Smooth muscle cell (in vitro differentiated cells): ENCODE data around the gene SUSD4. TPM values are rescaled to one million over a fixed set of nuclear protein-coding genes. Genes with fewer than 3 reads are reported as not detected.

Experiments used
- DNase-seq: peaks from one replicate; lab custom pipeline; 2025; ENCODE audit not compliant: unreplicated experiment; lab: John Stamatoyannopoulos, UW
- H2AFZ ChIP-seq: fragments of 200-600 bp; sonication (generic); 2 replicates; pipeline ENCODE4 v1.6.0; 2016; ENCODE audit warnings: antibody characterized with exemption, low read depth, mild to moderate bottlenecking
- H3F3A ChIP-seq: fragments of 200-600 bp; sonication (generic); 2 replicates; pipeline ENCODE4 v1.6.0; 2017; ENCODE audit warnings: antibody characterized with exemption, low read depth
- H3K27ac ChIP-seq: fragments of 200-600 bp; sonication (generic); 2 replicates; pipeline ENCODE4 v1.5.1; 2016; ENCODE audit warnings: low read depth, mild to moderate bottlenecking
- H3K27me3 ChIP-seq: fragments of 200-600 bp; sonication (generic); 2 replicates; pipeline ENCODE4 v1.6.1; 2016; ENCODE audit warnings: low read depth, mild to moderate bottlenecking
- H3K36me3 ChIP-seq: fragments of 200-600 bp; sonication (generic); 2 replicates; pipeline ENCODE4 v1.5.1; 2016; ENCODE audit warnings: low read depth
- H3K4me1 ChIP-seq: fragments of 200-600 bp; sonication (generic); 2 replicates; pipeline ENCODE4 v1.5.1; 2016; ENCODE audit warnings: low read depth
- H3K4me2 ChIP-seq: fragments of 200-600 bp; sonication (generic); 2 replicates; pipeline ENCODE4 v1.6.0; 2016; ENCODE audit warnings: mild to moderate bottlenecking
- H3K4me3 ChIP-seq: fragments of 200-600 bp; sonication (generic); 2 replicates; pipeline ENCODE4 v1.5.1; 2016; ENCODE audit warnings: mild to moderate bottlenecking
- H3K79me2 ChIP-seq: fragments of 200-600 bp; sonication (generic); 2 replicates; pipeline ENCODE4 v1.6.0; 2016; ENCODE audit warnings: low read depth, mild to moderate bottlenecking
- H3K9ac ChIP-seq: fragments of 200-600 bp; sonication (generic); 2 replicates; pipeline ENCODE4 v1.6.0; 2016; ENCODE audit warnings: low read depth
- H3K9me3 ChIP-seq: fragments of 200-600 bp; sonication (generic); replicated peaks from 2 replicates; pipeline ENCODE4 v1.5.1; 2016; ENCODE audit warnings: low read depth
- H4K20me1 ChIP-seq: fragments of 200-600 bp; sonication (generic); 2 replicates; pipeline ENCODE4 v1.6.0; 2016; ENCODE audit warnings: low read depth
- CTCF ChIP-seq: fragments of 200-600 bp; sonication (generic); IDR thresholded peaks from 2 replicates; pipeline ENCODE4 v1.5.1; 2017; ENCODE audit warnings: borderline replicate concordance, mild to moderate bottlenecking, antibody characterized with exemption; ENCODE audit not compliant: insufficient read depth, poor library complexity, severe bottlenecking
- WGBS: methylation state at CpG from one replicate; pipeline ENCODE4 v1.1.7; 2016; ENCODE audit warnings: low lambda C conversion rate; 5-methylcytosine and 5-hydroxymethylcytosine counted together
- polyA plus RNA-seq: library from polyadenylated mRNA; unstranded; fragments of >200 nt; fragmentation: Nextera tagmentation; extraction: Ambion mirVana; gene quantifications from 2 replicates; pipeline ENCODE4 v1.2.1, GENCODE V29; 2016
- total RNA-seq: library from RNA; depleted of rRNA; stranded (reverse); fragments of >200 nt; gene quantifications from 2 replicates; pipeline ENCODE4 v1.2.3, GENCODE V29; 2014

Gene SUSD4
- total and polyA plus RNA-seq, 2 experiments from 2014 or later, result 4.5 to 5.1 TPM

DNA sequence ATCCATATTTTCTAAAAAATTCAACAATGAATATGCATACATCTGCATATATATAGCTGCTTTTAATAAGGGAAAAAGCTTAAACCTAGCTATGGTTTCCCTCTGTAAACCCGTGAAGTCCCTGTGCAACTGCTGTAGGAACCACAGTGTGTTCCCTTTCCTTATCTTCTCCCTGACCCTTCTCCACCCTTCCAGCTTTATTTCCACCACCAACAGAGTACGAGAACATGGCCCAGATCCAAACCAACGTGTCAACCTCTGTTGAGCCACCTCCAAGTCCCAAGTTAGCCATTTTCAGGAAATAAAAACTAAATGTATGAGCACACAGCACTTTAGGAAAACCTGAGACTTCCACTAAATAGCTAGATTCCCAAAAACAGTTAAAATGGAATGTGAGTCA lies 20.3 kb downstream of the SUSD4 start:
- no peaks in the 10 kb centered on the region for H4K20me1 ChIP-seq
- no peak for TF ChIP-seq CTCF
- no peaks in the 10 kb centered on the region for H3K9me3 ChIP-seq
- no peak overlapping the region for H3K9ac ChIP-seq
- H3K36me3 ChIP-seq, result no peaks in the 10 kb centered on the region
- WGBS, result 62% methylated on average over 3 of the region's 3 CpGs
- no peak overlapping the region for H3K27ac ChIP-seq
- H3K79me2 ChIP-seq, result no peaks in the 10 kb centered on the region
- peaks cover 18% of the 10 kb centered on the region for H3K4me1 ChIP-seq
- no peaks in the 10 kb centered on the region for H3K27me3 ChIP-seq
- H3K4me3 ChIP-seq, result no peak overlapping the region
- H3F3A ChIP-seq, result no peaks in the 10 kb centered on the region
- H3K4me2 ChIP-seq, result no peak overlapping the region
- no peak for DNase-seq
- no peak overlapping the region for H2AFZ ChIP-seq

DNA sequence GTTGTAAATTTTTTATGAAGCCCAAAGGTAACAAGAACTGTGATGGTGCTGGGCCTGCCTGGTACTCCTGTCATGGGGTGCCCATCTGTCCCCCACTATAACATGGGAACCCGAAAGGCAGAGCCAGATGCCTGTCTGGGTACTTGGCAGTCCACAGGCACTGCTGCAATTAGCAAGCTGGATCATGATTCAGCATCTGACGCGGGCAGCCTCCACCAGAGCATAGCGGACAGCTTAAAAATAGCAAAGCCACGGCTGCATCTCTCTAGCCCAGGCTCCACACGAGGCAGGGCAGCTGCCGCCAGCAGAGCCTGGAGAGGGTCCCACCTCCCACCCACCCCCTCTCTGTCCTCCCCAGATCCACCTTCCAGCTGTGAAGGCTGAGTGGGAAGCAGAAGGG lies 22.9 kb downstream of the SUSD4 start:
- H2AFZ ChIP-seq, result no peak overlapping the region
- H3K9ac ChIP-seq, result no peak overlapping the region
- H4K20me1 ChIP-seq, result no peaks in the 10 kb centered on the region
- no peak for TF ChIP-seq CTCF
- no peaks in the 10 kb centered on the region for H3K27me3 ChIP-seq
- H3K36me3 ChIP-seq, result no peaks in the 10 kb centered on the region
- H3K27ac ChIP-seq, result no peak overlapping the region
- peaks cover 18% of the 10 kb centered on the region for H3K4me1 ChIP-seq
- peak overlapping the region; percentile 18 for H3K4me2 ChIP-seq
- H3K79me2 ChIP-seq, result no peaks in the 10 kb centered on the region
- no peaks in the 10 kb centered on the region for H3K9me3 ChIP-seq
- no peaks in the 10 kb centered on the region for H3F3A ChIP-seq
- no peak overlapping the region for H3K4me3 ChIP-seq
- WGBS, result 25% methylated on average over 7 of the region's 7 CpGs
- DNase-seq, result no peak

- H3K27ac ChIP-seq, result no peak overlapping the region
- no peak for DNase-seq
- no peak overlapping the region for H2AFZ ChIP-seq
- no peak overlapping the region for H3K9ac ChIP-seq
- H3K79me2 ChIP-seq, result no peaks in the 10 kb centered on the region
- 86% methylated on average over 3 of the region's 3 CpGs for WGBS
- H3K4me2 ChIP-seq, result peak overlapping the region; percentile 18
- TF ChIP-seq CTCF, result no peak
- no peaks in the 10 kb centered on the region for H3K9me3 ChIP-seq
- no peaks in the 10 kb centered on the region for H4K20me1 ChIP-seq
- peaks cover 18% of the 10 kb centered on the region for H3K4me1 ChIP-seq
- H3K4me3 ChIP-seq, result no peak overlapping the region
- H3K36me3 ChIP-seq, result no peaks in the 10 kb centered on the region
- no peaks in the 10 kb centered on the region for H3F3A ChIP-seq
- no peaks in the 10 kb centered on the region for H3K27me3 ChIP-seq
Measured at GRCh38 chr1:223340637-223341036, 23.3 kb downstream of the SUSD4 start.

GRCh38 chr1:223339861-223340260 lies 24.1 kb downstream of the SUSD4 start:
- Histone ChIP-seq H3K27me3 (no peaks in the 10 kb centered on the region), H3K36me3 (no peaks in the 10 kb centered on the region), H3K4me1 (peaks cover 18% of the 10 kb centered on the region), H4K20me1 (no peaks in the 10 kb centered on the region), H3F3A (no peaks in the 10 kb centered on the region), H3K9ac (no peak overlapping the region), H3K4me2 (no peak overlapping the region), H3K79me2 (no peaks in the 10 kb centered on the region), H3K4me3 (no peak overlapping the region), H3K9me3 (no peaks in the 10 kb centered on the region), H3K27ac (no peak overlapping the region), H2AFZ (no peak overlapping the region)
- 39% methylated on average over 7 of the region's 7 CpGs for WGBS
- TF ChIP-seq CTCF, result no peak
- DNase-seq, result no peak
